ENCODE results near the gene KIAA1614.

DNA sequence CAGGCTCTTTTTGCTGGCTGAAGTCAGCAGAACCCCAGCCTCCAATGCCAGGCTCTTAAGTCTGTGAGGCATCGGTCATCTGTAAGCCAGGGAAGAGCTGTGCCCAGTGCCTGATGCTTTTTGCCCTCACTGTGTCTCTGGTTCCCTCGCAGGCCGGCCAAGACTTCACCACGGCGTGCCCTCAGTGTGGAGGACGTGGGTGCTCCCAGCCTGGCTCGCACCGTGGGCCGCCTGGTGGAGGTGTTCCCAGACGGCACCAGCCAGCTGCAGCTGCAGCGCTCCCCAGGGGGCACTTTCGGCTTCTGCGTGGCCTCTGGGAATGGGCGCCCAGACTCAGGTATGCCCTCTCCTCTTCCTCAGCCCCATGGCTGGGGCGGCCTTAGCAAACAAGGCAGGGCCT lies 32.5 kb downstream of the KIAA1614 start:
- TF ChIP-seq TAF1 (IDR thresholded peaks at IDR 0.05; ENCODE audit: borderline replicate concordance, low read depth, low read length) (no peak), POLR2AphosphoS5 (IDR thresholded peaks at IDR 0.05; ENCODE audit: low read depth, low read length) (no peak), EZH2phosphoT487 (IDR thresholded peaks at IDR 0.05; ENCODE audit: borderline replicate concordance, low read depth) (no peak), EP300 (IDR thresholded peaks at IDR 0.05; ENCODE audit: borderline replicate concordance in 1 of 2, low read depth in 1 of 2, low read length in 1 of 2) (no peak), CHD2 (IDR thresholded peaks at IDR 0.05; ENCODE audit: low read length, partially characterized antibody) (no peak), RAD21 (IDR thresholded peaks at IDR 0.05; ENCODE audit: low read length) (no peak)
- TF ChIP-seq, protein P1, sequence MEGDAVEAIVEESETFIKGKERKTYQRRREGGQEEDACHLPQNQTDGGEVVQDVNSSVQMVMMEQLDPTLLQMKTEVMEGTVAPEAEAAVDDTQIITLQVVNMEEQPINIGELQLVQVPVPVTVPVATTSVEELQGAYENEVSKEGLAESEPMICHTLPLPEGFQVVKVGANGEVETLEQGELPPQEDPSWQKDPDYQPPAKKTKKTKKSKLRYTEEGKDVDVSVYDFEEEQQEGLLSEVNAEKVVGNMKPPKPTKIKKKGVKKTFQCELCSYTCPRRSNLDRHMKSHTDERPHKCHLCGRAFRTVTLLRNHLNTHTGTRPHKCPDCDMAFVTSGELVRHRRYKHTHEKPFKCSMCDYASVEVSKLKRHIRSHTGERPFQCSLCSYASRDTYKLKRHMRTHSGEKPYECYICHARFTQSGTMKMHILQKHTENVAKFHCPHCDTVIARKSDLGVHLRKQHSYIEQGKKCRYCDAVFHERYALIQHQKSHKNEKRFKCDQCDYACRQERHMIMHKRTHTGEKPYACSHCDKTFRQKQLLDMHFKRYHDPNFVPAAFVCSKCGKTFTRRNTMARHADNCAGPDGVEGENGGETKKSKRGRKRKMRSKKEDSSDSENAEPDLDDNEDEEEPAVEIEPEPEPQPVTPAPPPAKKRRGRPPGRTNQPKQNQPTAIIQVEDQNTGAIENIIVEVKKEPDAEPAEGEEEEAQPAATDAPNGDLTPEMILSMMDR (IDR thresholded peaks at IDR 0.05): no peak
- TF ChIP-seq, protein P2, sequence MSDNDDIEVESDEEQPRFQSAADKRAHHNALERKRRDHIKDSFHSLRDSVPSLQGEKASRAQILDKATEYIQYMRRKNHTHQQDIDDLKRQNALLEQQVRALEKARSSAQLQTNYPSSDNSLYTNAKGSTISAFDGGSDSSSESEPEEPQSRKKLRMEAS (IDR thresholded peaks at IDR 0.05; ENCODE audit: low read depth): no peak
- TF ChIP-seq, protein P3, sequence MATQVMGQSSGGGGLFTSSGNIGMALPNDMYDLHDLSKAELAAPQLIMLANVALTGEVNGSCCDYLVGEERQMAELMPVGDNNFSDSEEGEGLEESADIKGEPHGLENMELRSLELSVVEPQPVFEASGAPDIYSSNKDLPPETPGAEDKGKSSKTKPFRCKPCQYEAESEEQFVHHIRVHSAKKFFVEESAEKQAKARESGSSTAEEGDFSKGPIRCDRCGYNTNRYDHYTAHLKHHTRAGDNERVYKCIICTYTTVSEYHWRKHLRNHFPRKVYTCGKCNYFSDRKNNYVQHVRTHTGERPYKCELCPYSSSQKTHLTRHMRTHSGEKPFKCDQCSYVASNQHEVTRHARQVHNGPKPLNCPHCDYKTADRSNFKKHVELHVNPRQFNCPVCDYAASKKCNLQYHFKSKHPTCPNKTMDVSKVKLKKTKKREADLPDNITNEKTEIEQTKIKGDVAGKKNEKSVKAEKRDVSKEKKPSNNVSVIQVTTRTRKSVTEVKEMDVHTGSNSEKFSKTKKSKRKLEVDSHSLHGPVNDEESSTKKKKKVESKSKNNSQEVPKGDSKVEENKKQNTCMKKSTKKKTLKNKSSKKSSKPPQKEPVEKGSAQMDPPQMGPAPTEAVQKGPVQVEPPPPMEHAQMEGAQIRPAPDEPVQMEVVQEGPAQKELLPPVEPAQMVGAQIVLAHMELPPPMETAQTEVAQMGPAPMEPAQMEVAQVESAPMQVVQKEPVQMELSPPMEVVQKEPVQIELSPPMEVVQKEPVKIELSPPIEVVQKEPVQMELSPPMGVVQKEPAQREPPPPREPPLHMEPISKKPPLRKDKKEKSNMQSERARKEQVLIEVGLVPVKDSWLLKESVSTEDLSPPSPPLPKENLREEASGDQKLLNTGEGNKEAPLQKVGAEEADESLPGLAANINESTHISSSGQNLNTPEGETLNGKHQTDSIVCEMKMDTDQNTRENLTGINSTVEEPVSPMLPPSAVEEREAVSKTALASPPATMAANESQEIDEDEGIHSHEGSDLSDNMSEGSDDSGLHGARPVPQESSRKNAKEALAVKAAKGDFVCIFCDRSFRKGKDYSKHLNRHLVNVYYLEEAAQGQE (IDR thresholded peaks at IDR 0.05; ENCODE audit: low read depth, low read length): no peak
